Stimulated activated CD4-positive, alpha-beta T cell treated with anti-CD3 and anti-CD28 coated beads, Interleukin-1b, Interleukin-23, amount 100 ng/mL, for 4 hours (primary cell): ENCODE measurements around the gene NSUN5.
"Not testable (repeated sequence)": the region's sequence is repeated elsewhere in the genome, so short reads cannot be mapped to it uniquely, and the experiment has no call there.

Experiments
- DNase-seq, 2 donors: peaks; one replicate each; pipeline ENCODE4 v3.0.0-alpha.2; 2020; ENCODE audit warnings: low read depth in 2 of 2

The NSUN5 gene

GRCh38 chr7:73308665-73309214, at the start of gene NSUN5:
Gene NSUN5, minus strand, starts transcription at chr7:73308826. Its CDS starts 36 bp downstream, at chr7:73308790.
- DNase-seq: peak; percentile 78 to 86

- DNase-seq: no peak
Measured at GRCh38 chr7:73356159-73356558, 47.5 kb upstream of the NSUN5 start.

GRCh38 chr7:73354821-73355220, 46.2 kb upstream of the NSUN5 start:
- no peak for DNase-seq

GRCh38 chr7:73354196-73354595, 45.6 kb upstream of the NSUN5 start:
- no peak for DNase-seq

- DNase-seq: no peak
Measured at GRCh38 chr7:73353243-73353642, 44.6 kb upstream of the NSUN5 start.

- no peak for DNase-seq
Measured at GRCh38 chr7:73352784-73353183, 44.2 kb upstream of the NSUN5 start.

- no peak for DNase-seq
Measured at GRCh38 chr7:73351447-73352167, 43.0 kb upstream of the NSUN5 start.

- no peak for DNase-seq
Measured at GRCh38 chr7:73350306-73351068, 41.9 kb upstream of the NSUN5 start.

- no peak for DNase-seq
Measured at GRCh38 chr7:73349763-73350162, 41.1 kb upstream of the NSUN5 start.

GRCh38 chr7:73345951-73346350, 37.3 kb upstream of the NSUN5 start:
- DNase-seq: no peak

GRCh38 chr7:73345538-73345937, 36.9 kb upstream of the NSUN5 start:
- no peak for DNase-seq

GRCh38 chr7:73343671-73344380, 35.2 kb upstream of the NSUN5 start:
- no peak for DNase-seq

GRCh38 chr7:73342645-73343044, 34.0 kb upstream of the NSUN5 start:
- no peak for DNase-seq

- DNase-seq: no peak
Measured at GRCh38 chr7:73341877-73342276, 33.3 kb upstream of the NSUN5 start.

GRCh38 chr7:73340514-73340913, 31.9 kb upstream of the NSUN5 start:
- no peak for DNase-seq

- no peak for DNase-seq
Measured at GRCh38 chr7:73338321-73338720, 29.7 kb upstream of the NSUN5 start.

GRCh38 chr7:73332447-73332846, 23.8 kb upstream of the NSUN5 start:
- DNase-seq: no peak

- DNase-seq: no peak
Measured at GRCh38 chr7:73330772-73331171, 22.1 kb upstream of the NSUN5 start.

GRCh38 chr7:73329861-73330581, 21.4 kb upstream of the NSUN5 start:
- DNase-seq: no peak

- no peak for DNase-seq
Measured at GRCh38 chr7:73328696-73329095, 20.1 kb upstream of the NSUN5 start.

GRCh38 chr7:73327922-73328321, 19.3 kb upstream of the NSUN5 start, which contains the start of the genes FKBP6 and TRIM50:
Gene FKBP6, plus strand, starts transcription at chr7:73328161. Its CDS starts 268 bp downstream, at chr7:73328429.
Gene TRIM50, minus strand, starts transcription at chr7:73328082. Its CDS starts 3,295 bp downstream, at chr7:73324787.
- DNase-seq: not testable (repeated sequence)
